H1 (cell line): ENCODE measurements around the gene LPCAT3.

Experiments used
- ATF2 ChIP-seq: IDR thresholded peaks from 2 replicates; pipeline ENCODE4 v1.6.1; 2012; ENCODE audit warnings: low read length, inconsistent platforms
- EGR1 ChIP-seq: IDR thresholded peaks from 2 replicates; pipeline ENCODE4 v1.6.1; 2011; ENCODE audit warnings: low read depth, low read length, borderline replicate concordance
- EP300 ChIP-seq, 2 experiments: IDR thresholded peaks; 1 replicate in 1 of 2; 2 replicates in 1 of 2; pipeline ENCODE4 v1.6.1; 2011 to 2012; ENCODE audit warnings: low read depth in 2 of 2, low read length in 2 of 2, mild to moderate bottlenecking in 2 of 2, borderline replicate concordance in 1 of 2, inconsistent platforms in 1 of 2, moderate library complexity in 1 of 2
- POLR2A ChIP-seq, 2 experiments: IDR thresholded peaks; 1 replicate in 1 of 2; 2 replicates in 1 of 2; pipeline ENCODE4 v1.6.1; 2011; ENCODE audit warnings: low read depth in 2 of 2, low read length in 2 of 2, mild to moderate bottlenecking in 2 of 2; ENCODE audit errors: control extremely low read depth in 1 of 2
- RAD21 ChIP-seq, 2 experiments: IDR thresholded peaks in 1 of 2; conservative IDR thresholded peaks in 1 of 2; 2 replicates each; pipeline ENCODE4 v1.6.1; 2011; ENCODE audit warnings: low read depth in 2 of 2, low read length in 2 of 2, improper control_type of control experiment in 1 of 2, inconsistent platforms in 1 of 2, mild to moderate bottlenecking in 1 of 2, moderate library complexity in 1 of 2
- TBP ChIP-seq: IDR thresholded peaks from 2 replicates; pipeline ENCODE4 v1.6.1; 2011; ENCODE audit warnings: low read depth, low read length, improper control_type of control experiment
- YY1 ChIP-seq: IDR thresholded peaks from 2 replicates; pipeline ENCODE4 v1.6.1; 2011; ENCODE audit warnings: low read depth, mild to moderate bottlenecking, low read length
- TF ChIP-seq, protein P1 (sequence below): IDR thresholded peaks from 2 replicates; pipeline ENCODE4 v1.6.1; 2012; ENCODE audit warnings: inconsistent platforms

- TF ChIP-seq RAD21 (IDR thresholded peaks at IDR 0.05 in 1 of 2, conservative IDR thresholded peaks at IDR 0.05 in 1 of 2; ENCODE audit: low read depth in 2 of 2, low read length in 2 of 2), result no peak
- TF ChIP-seq EP300 (IDR thresholded peaks at IDR 0.05; ENCODE audit: borderline replicate concordance in 1 of 2, low read depth in 2 of 2, low read length in 2 of 2), result no peak
- no peak for TF ChIP-seq POLR2A (IDR thresholded peaks at IDR 0.05; ENCODE audit: control extremely low read depth in 1 of 2, low read depth in 2 of 2, low read length in 2 of 2)
- TF ChIP-seq, protein P1, sequence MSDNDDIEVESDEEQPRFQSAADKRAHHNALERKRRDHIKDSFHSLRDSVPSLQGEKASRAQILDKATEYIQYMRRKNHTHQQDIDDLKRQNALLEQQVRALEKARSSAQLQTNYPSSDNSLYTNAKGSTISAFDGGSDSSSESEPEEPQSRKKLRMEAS, result no peak
- TF ChIP-seq YY1, result no peak
- no peak for TF ChIP-seq EGR1
- no peak for TF ChIP-seq ATF2
- TF ChIP-seq TBP, result no peak
These were observed 46.2 kb upstream of the LPCAT3 start for GRCh38 chr12:7064516-7064915.
